ENCODE results near the gene KCNAB3. TPM values are rescaled to one million over a fixed set of nuclear protein-coding genes. Genes with fewer than 3 reads are reported as not detected.
A peak's percentile ranks its signal among the peaks of the same experiment; 100 is the strongest.
"Not testable (repeated sequence)": the region's sequence is repeated elsewhere in the genome, so short reads cannot be mapped to it uniquely, and the experiment has no call there.

KCNAB3 gene
- polyA plus RNA-seq (ENCODE audit: insufficient read length in 10 of 10): 1 to 10 TPM; 3.8 to 7.4 (median 4.9) TPM
- long read RNA-seq, donor 1: 0 reads
- long read RNA-seq, donor 2: 0 reads
- long read RNA-seq, donor 3: 0 reads
- long read RNA-seq, donor 4: 0 reads
- long read RNA-seq, donor 5, partial matches to known transcripts: 0 of 3 reads
- long read RNA-seq, donor 5, other reads (novel, unspliced or antisense): 0 of 3 reads
- long read RNA-seq, donor 6, partial matches to known transcripts: 0 of 4 reads
- long read RNA-seq, donor 6, other reads (novel, unspliced or antisense): 0 of 4 reads
- long read RNA-seq, donor 7, transcript KCNAB3-204 (2 exons, 859 nt): major isoform, 5 of 5 reads
- long read RNA-seq, donor 7, partial matches to known transcripts: 0 of 5 reads
- long read RNA-seq, donor 7, other reads (novel, unspliced or antisense): 0 of 5 reads
- long read RNA-seq, donor 8, partial matches to known transcripts: 0 of 2 reads
- long read RNA-seq, donor 8, other reads (novel, unspliced or antisense): 0 of 2 reads
- long read RNA-seq, donor 9: 0 reads

DNA sequence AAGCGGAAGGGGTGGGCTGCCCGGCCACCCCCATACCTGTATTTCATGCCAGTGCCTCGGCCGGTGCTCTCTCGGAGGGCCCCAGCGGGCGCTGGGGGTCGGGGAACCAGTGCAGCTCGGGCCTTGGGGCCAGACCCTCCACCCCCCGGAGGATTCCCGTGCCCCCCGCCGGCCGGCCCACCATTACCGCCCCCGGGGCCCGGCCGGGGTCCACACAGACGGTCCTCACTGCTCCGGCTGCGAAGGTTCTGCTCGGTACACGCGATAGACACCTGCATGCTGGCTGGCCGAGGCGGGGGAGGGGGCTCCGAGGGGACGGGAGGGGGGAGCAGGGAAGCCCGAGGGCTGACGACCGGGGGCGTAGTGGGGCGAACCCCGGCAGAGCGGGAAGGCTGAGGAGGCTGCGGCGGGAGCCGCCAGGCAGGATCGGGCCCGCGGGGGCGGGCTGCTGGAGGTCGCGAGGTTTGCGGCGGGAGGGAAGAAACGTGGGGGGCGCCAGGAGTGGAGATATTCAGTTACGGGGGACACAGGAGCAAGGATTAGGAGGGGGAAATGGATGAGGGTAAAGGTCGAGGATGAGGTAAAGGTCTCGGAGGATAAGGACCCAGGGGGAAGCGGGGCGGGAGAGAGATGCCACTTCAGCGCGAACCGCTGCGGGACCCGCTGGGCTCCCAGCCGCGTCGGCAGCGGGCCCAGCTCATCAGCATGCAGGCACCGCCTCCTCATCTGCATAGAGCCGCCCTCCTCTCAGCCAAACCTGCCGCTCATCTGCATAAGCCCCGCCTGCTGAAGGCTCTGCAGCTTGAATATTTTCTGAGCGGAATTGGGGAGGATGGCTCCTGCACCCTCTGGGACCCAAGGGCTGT is at the start of gene KCNAB3:
Gene KCNAB3 (minus strand): TSS at position 699 of the 866 bp plus-strand sequence. CDS start 421 bp downstream, at position 278.
- peak in 2 of 3 donors; percentile 82 to 92 for DNase-seq

DNA sequence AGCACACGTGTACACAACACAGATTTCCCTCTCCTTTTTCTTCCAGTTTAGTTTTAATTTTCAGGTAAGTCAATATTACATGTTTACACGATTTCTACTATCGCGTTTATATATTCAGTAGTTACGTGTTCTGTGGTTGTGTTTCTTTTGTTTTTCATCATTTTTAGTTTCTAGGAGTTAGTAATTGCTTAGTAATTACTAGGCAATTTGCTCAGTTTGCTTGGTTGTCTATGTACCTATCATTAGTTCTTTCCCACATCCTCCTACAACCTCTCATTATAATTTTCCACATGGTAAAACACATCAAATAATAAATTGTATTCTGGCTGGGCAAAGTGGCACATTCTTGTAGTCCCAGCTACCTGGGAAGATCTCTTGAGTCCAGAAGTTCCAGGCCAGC is 48.1 kb upstream of the KCNAB3 start:
- DNase-seq: no peak

DNA sequence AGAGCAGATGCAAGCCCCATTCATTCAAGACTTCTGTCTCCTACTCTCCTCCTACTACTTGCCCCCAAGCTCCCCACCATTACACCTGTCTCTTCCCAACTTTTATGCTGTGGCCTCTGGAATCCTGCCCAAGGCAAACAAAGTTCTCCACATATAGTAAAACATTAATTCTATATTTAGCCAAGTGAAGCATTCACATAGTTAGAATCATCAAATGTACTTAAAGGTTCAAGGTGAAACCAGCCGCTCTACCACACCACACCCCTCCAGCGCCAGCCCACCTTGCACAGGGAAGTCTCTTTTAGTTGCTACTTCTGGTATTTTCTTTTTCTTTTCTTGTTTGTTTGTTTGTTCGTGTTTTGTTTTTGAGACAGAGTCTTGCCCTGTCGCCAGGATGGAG is 47.4 kb upstream of the KCNAB3 start:
- DNase-seq: no peak

DNA sequence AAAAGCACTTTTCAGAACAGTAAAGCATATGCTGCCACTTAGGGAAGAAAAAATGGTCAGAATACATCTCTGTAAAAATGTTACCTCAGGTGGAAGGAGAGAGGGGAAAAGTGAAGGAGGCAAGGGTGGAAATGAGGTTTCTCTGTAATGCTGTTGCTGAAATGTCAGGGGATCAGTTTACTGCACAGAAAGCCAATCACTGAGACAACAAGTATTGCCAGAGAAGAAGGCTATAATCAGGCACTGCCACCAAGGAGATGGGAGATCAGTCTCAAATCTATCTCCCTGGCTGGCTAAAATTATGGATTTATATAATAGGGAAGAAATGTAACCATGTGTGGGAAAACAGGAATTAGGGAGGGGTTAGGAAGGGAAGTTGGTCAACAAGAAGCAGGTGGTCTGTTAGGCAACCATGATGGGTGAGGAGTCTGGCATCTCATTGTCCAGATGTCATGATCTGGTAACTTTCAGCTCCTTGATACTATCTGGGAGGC is 45.0 kb upstream of the KCNAB3 start:
- no peak for DNase-seq

DNA sequence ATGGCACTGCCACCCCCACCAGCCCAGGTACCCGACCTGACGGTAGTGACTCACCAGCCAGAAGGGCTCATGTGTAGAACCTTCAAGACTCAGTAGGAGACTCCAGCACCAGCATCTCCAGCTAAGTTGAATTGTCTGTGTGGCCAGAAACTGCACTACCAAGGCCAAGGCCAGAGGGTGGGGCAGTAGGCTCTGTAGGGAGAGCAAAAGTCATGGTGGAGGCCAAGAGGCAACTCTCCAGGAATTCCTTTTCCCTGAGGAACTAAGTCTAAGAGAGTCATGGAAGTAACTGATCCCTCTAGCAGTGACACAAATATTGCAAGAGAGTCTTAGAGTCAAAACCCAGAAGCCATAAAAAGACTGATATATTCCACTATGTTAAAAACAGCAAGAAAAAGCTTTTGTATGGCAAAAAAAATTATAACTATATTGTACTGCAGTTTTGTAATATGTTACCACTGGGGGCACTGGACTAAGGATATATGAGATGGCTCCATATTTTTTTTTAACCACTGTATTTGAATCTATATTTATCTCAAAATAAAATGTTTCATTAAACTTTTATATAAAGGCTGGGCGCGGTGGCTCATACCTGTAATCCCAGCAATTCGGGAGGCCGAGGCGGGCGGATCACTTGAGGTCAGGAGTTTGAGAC is 42.6 kb upstream of the KCNAB3 start:
- DNase-seq: no peak

DNA sequence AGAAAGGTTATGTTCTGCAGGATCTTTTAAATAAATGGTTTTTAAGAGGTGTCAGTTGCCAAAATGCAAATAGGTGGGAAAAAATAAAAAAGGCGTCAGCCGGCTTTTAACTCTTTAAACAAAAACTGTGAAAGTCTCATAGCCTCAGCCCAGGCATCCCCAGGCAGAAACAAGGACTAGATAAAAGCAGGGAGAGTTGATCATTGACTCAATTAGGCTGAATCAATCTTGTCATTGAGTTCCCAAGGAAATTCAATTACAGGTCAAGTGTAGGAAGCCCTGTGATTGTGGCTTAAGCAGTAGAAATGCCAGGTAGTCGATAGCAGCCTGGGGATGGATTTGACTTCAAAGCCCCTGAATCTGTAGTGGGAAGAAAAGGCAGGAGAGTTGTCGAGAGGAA is 42.0 kb upstream of the KCNAB3 start:
- DNase-seq: no peak

DNA sequence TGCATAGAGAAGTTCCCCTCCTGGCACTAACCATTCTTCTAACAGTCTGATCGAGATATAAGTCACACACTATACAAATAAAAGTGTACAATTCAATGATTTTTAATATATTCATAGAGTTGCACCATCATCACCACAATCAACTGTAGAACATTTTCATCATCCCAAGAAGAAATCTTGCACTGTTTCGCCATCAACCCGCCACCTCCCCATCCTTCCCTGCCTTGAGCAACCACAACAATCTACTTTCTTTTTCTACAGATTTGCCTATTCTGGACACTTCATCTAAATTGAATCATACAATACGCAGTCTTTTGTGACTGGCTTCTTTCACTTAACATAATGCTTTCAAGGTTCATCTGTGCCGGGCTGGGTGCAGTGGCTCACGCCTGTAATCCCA is 39.8 kb upstream of the KCNAB3 start:
- DNase-seq: no peak

DNA sequence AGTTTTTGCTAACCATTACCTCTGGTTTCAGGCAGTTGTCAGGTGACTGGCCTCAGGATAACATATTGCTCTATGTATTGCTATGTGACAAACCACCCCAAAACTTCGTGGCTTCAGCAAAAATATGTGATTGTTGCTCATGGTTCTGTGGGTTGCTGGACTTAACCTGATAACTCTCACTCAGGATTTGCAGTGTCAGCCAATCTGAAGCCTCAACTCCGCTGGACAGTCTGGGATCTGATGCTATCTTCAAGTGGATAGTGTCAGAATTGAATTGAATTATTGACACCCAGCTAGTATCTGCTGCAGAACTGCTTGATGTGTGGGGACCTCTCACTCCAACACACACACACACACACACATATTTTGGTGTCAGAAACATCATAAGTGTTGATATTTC is 38.1 kb upstream of the KCNAB3 start:
- DNase-seq: no peak

DNA sequence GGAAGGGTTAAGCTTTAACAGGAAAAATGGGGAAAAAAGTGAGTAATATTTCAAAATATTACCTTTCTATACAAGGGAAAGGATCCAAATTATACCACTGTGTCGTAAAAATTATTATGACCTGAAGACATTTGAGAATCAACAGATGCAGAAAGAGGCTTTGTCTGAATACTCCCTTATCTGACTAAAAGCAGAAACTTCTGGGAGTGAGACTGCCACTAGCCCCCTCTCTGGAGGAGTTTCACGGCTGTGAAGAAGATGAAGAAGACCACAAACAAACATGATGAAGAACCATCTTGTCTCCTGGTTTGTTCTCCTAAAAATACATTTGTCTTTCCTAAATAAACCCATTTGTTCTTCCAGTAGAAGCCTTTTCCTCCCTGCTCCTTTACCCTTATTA is 31.8 kb upstream of the KCNAB3 start:
- no peak for DNase-seq

DNA sequence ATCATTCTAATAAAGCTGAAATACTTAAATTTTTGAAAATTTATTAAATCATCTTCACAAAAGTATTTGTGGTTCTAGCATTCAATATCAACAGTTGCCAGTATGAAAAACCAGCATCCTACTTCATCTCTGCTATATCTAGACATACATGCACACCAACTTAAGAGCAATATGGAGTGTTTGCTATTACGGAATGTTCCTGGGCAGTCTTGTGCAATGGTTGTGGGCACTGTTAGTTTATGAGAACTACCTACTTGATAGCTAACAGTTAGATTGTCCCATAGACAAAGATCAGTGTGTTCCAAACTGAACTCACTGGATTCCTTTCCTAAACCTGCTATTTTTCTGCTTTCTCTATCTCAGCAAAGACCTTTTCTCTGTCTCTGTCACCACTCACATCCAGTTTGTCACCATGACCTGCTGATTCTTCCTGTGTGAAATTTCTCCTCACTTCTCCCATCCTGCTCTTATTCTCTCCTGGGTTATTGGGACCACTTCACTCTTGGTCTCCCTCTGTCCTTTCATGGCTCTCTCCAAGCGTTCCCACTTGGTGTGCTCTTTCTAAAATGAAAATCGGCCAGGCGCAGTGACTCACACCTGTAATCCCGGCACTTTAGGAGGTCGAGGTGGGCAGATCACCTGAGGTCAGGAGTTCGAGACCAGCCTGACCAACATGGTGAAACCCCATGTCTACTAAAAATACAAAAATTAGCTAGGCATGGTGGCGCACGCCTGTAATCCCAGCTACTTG is 30.0 kb upstream of the KCNAB3 start:
- no peak for DNase-seq

DNA sequence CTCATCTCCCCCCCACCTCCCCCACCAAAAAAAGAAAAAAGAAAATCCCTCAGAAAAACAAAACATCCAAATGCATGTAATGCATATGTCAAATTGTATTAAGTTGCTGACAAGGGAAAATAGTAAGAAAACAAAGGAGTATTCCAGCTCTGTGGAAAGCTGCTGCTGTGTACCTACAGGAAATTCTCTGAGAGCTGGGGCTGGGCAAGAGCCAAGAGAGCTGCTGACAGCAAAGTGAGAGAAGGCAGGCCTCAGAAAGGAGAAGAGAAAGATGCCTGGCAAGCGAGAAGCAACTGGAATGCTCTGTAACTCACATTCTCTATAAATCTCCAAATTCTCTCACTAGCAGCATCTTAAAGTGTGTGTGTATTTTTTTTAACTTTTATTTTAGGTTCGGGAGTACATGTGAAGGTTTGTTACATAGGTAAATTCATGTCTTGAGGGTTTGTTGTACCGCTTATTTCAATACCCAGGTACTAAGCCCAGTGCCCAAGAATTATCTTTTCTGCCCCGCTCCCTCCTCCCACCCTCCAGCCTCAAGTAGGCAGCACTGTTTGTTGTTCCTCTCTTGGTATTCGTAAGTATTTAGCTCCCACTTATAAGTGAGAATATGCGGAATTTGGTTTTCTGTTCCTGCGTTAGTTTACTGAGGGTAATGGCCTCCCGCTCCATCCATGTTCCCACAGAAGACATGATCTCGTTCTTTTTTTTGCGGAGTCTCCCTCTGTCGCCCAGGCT is 26.7 kb upstream of the KCNAB3 start:
- DNase-seq: peak; percentile 18 to 55 (median 20)

DNA sequence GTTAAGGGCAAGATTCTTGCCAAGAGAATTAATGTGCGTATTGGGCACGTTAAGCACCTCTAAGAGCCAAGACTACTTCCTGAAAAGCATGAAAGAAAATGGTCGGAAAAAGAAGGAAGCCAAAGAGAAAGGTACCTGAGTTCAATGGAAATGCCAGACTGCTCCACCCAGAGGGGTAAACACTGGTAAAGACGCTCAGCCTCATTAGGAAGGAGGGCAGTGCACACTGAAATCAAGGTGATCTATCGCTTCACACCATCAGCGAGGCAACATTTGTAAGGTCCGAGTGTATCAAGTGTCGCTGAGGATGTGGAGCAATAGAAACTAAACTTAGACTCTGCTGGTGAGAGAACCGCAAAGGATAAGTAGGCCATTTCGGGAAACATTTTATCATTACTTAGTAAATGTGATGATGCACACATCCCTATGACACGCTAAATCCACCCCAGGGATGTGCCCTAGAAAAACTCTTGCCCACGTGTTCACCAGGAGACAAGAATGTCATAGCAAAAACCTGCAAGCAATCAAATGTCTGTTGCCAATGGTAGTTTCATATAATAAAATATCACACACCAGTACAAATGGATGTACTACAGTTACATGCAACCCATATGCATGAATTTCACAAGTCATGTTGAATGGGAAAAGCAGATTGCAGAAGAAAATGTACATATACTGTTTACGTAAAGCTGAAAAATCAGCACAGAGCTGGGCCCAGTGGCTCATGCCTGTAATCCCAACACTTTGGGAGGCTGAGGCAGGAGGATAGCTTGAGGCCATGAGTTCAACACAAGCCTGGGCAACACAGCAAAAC is 26.0 kb upstream of the KCNAB3 start:
- no peak for DNase-seq

DNA sequence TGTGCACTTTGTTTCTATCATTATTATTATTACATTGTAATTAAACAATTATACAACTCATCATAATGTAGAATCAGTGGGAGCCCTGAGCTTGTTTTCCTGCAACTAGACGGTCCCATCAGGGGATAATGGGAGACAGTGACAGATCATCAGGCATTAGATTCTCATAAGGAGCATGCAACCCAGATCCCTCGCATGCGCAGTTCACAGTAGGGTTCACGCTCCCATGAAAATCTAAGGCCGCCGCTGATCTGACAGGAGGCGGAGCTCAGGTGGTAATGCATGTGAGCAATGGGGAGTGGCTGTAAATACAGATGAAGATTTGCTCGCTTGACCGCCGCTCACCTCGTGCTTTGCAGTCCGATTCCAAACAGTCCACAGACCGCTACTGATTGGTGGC is 23.6 kb upstream of the KCNAB3 start:
- not testable (repeated sequence) for DNase-seq

DNA sequence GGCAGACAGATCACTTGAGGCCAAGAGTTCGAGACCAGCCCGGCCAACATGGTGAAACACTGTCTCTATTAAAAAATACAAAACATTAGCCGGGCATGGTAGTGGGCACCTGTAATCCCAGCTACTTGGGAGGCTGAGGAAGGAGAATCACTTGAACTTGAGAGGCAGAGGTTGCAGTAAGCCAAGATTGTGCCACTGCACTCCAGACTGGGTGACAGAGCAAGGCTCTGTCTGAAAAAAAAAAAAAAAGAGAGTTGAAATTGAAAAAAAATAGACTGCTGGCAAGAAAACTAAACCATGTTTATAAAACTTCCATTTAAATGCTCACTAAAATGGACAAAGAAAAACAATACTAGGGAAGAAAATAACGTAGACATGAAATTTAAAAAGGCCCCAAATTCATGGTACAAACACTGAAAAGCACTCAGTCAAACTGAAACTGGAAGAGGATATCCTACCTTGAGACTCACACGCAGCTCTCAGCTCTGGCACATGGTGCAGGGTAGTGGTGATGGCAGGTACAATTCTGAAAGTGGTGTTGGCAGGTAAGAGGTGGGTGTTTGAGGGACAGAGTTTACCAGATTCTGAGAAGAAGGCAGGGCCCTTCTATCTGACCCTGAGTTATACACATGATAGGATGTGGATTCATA is 21.6 kb upstream of the KCNAB3 start:
- DNase-seq: no peak

DNA sequence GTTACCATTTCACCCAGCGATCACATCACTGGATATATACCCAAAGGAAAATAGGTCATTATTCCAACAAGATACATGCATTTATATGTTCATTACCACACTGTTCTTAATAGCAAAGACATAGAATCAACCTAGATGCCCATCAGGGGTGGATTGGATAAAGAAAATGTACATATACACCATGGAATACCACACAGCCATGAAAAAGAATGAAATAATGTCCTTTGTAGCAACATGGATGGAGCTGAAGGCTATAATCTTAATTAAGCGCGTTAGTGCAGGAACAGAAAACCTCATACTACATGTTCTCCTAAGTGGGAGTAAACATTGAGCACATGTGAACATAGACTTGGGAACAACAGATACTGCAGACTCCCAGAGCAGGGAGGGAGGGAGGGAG is 20.9 kb upstream of the KCNAB3 start:
- DNase-seq: no peak

DNA sequence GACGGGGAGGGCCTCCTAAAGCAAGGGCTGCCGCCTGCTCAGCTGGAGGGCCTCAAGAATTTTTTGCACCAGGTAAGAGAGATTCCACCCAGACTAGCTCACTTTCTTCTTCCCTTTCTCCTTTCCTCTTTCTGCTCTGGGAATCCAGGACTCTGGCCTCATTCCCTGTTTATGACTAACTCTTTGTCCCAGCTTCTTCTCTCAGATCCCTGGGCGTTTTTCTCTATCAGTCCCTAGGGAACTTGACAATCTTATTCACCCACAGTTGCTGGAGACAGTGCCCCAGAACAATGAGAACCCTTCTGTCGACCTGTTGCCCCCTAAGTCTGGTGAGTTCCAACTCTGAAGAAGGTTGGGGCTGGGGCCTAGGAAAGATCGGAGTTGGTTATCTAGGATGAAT is 18.0 kb upstream of the KCNAB3 start:
- DNase-seq: no peak

DNA sequence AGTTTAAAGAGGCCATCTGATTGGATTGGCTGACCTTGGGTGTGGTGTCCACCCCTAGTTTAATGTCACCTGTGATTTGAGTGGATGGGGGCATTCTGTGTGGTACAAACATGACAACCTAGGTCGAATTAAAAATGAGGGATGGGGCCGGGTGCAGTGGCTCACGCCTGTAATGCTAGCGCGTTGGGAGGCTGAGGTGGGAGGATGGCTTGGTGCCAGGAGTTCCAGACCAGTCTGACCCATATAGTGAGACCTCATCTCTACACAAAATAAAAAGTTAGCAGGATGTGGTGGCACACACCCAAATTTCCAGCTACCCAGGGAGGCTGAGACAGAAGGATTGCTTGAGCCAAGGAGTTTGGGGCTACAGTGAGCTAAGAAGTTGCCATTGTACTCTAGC is 16.8 kb upstream of the KCNAB3 start:
- DNase-seq: no peak

DNA sequence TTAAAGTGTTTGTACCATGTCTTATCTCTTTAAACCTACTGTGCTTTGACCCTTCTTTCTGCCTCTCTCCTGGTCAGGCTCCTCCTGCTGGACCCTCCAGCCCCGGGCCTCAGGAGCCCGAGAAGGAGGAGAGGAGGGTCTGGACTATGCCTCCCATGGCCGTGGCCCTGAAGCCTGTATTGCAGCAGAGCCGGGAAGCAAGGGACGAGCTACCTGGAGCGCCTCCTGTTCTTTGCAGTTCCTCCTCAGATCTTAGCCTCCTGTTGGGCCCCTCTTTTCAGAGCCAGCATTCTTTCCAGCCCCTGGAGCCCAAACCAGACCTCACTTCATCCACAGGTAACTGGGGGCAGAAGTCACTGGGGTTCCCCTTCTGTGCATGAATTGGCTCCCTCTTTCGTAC is 16.0 kb upstream of the KCNAB3 start:
- DNase-seq: no peak

DNA sequence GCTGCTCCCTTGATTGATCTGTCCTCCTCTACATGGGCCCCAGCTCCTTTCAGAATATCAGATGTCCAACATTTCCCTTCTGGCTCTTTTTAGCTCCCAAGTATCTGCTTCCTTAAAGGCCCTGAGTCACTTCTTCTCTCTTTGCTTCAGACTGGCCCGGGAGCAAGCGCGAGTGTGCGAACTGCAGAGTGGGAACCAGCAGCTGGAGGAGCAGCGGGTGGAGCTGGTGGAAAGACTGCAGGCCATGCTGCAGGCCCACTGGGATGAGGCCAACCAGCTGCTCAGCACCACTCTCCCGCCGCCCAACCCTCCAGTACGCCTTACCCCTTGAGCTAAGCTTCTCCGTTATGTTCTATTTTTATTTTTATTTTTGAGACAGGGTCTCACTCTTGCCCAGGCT is 14.7 kb upstream of the KCNAB3 start:
- no peak for DNase-seq

Measured in muscle of back (tissue), 13 donors.